GM21423 (cell line): ENCODE results near the gene ELOVL6.
"Not testable (repeated sequence)": the region's sequence is repeated elsewhere in the genome, so short reads cannot be mapped to it uniquely, and the experiment has no call there.

ENCODE experiments used
- ATAC-seq: cut with Tn5 transposase; IDR thresholded peaks from one replicate; pipeline ENCODE4 v1.9.1; 2021; ENCODE audit warnings: mild to moderate bottlenecking, moderate library complexity; ENCODE audit not compliant: unreplicated experiment

ELOVL6 gene

GRCh38 chr4:110164251-110164650 is 34.2 kb downstream of the ELOVL6 start:
- ATAC-seq = no peak

- ATAC-seq = no peak
These were observed 34.9 kb downstream of the ELOVL6 start for GRCh38 chr4:110163327-110164069.

GRCh38 chr4:110160618-110161017 is 37.8 kb downstream of the ELOVL6 start:
- no peak for ATAC-seq

- no peak for ATAC-seq
These were observed 38.9 kb downstream of the ELOVL6 start for GRCh38 chr4:110159541-110159940.

GRCh38 chr4:110157580-110157979 is 40.8 kb downstream of the ELOVL6 start:
- ATAC-seq = no peak

- not testable (repeated sequence) for ATAC-seq
These were observed 41.2 kb downstream of the ELOVL6 start for GRCh38 chr4:110157166-110157565.

- no peak for ATAC-seq
These were observed 42.0 kb downstream of the ELOVL6 start for GRCh38 chr4:110156442-110156841.

GRCh38 chr4:110155654-110156053 is 42.8 kb downstream of the ELOVL6 start:
- no peak for ATAC-seq

GRCh38 chr4:110154582-110154981 is 43.8 kb downstream of the ELOVL6 start:
- no peak for ATAC-seq

GRCh38 chr4:110152386-110152785 is 46.0 kb downstream of the ELOVL6 start:
- ATAC-seq = no peak

- no peak for ATAC-seq
These were observed 49.3 kb downstream of the ELOVL6 start for GRCh38 chr4:110149089-110149488.

- ATAC-seq = no peak
These were observed 56.0 kb downstream of the ELOVL6 start for GRCh38 chr4:110142461-110142860.

GRCh38 chr4:110139815-110140214 is 58.6 kb downstream of the ELOVL6 start:
- ATAC-seq = no peak

- no peak for ATAC-seq
These were observed 59.3 kb downstream of the ELOVL6 start for GRCh38 chr4:110139111-110139510.

- ATAC-seq = no peak
These were observed 59.9 kb downstream of the ELOVL6 start for GRCh38 chr4:110138551-110138950.

GRCh38 chr4:110137829-110138228 is 60.6 kb downstream of the ELOVL6 start:
- ATAC-seq = no peak

GRCh38 chr4:110135523-110135922 is 62.9 kb downstream of the ELOVL6 start:
- ATAC-seq = no peak

- ATAC-seq = no peak
These were observed 63.3 kb downstream of the ELOVL6 start for GRCh38 chr4:110135076-110135475.

GRCh38 chr4:110134269-110134869 is 64.0 kb downstream of the ELOVL6 start:
- no peak for ATAC-seq

GRCh38 chr4:110132816-110133719 is 65.3 kb downstream of the ELOVL6 start:
- no peak for ATAC-seq

- ATAC-seq = no peak
These were observed 66.5 kb downstream of the ELOVL6 start for GRCh38 chr4:110131916-110132315.
